ENCODE data around the gene ELMO1. TPM values are rescaled to one million over a fixed set of nuclear protein-coding genes. Genes with fewer than 3 reads are reported as not detected.
A peak's percentile ranks its signal among the peaks of the same experiment; 100 is the strongest.

Gene ELMO1
- total RNA-seq, 2 experiments from 2014 or later = 68.0 to 74.4 TPM

DNA sequence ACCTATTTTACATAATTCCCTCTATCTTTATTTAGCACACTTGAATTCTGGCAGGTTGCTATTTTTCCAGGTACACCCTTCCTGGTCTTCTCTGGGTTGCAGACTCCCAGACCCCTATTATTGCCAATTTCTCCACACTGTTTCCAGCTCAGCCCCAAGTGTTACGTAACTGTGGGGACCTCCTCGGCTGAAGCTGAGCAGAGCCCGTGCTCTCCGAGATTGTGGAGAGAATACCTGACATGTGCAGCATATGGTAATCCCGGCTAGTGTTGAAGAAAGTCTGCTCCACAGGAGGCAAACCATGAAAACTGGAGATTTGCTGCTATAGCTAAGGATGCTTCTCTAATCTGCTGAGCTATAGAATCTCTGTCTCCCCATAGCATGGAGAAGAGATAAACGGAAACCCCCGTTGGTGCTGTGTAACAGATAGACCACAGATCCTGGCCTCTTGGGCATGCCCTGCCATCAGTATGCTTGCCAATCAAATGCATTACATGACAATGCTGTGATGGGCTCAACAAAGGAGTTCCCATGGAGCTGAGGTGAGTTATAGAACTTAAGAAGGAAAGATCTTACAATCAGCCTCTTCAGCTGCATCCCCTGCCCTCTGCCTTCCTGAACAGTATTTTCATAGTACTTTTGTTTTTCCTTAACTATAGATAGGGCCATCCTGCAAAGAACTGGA lies 579.8 kb downstream of the ELMO1 start:
- peaks cover 20% of the 10 kb centered on the region for H3K4me1 Mint-ChIP-seq
- no peak for DNase-seq
- H3K9me3 Mint-ChIP-seq = no peaks in the 10 kb centered on the region
- H3K36me3 Mint-ChIP-seq = peaks cover 74% of the 10 kb centered on the region
- no peak overlapping the region for H3K4me3 Mint-ChIP-seq
- H3K27me3 Mint-ChIP-seq = no peaks in the 10 kb centered on the region
- no peak overlapping the region for H3K27ac Mint-ChIP-seq

DNA sequence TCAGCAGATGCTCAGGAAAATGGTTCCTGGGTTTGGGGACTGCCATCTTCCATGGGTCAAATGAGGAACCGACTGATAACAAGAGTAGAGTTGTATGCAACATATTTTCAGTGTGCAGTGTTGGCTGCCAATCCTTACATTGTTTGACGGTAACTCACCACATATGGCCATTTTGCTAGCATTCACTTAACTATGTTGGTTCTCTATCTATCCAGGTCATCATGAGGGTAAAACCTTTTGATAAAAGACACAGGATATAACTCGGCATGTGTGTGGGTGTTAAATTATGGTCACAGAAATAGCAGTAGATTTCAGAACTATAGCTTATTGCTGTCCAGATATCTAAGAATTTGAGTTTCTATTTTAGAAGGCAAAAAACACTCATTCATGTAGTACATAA lies 583.6 kb downstream of the ELMO1 start:
- no peak overlapping the region for H3K27ac Mint-ChIP-seq
- DNase-seq = no peak
- peaks cover 85% of the 10 kb centered on the region for H3K36me3 Mint-ChIP-seq
- no peaks in the 10 kb centered on the region for H3K9me3 Mint-ChIP-seq
- H3K27me3 Mint-ChIP-seq = no peaks in the 10 kb centered on the region
- H3K4me1 Mint-ChIP-seq = peaks cover 19% of the 10 kb centered on the region
- H3K4me3 Mint-ChIP-seq = no peak overlapping the region

DNA sequence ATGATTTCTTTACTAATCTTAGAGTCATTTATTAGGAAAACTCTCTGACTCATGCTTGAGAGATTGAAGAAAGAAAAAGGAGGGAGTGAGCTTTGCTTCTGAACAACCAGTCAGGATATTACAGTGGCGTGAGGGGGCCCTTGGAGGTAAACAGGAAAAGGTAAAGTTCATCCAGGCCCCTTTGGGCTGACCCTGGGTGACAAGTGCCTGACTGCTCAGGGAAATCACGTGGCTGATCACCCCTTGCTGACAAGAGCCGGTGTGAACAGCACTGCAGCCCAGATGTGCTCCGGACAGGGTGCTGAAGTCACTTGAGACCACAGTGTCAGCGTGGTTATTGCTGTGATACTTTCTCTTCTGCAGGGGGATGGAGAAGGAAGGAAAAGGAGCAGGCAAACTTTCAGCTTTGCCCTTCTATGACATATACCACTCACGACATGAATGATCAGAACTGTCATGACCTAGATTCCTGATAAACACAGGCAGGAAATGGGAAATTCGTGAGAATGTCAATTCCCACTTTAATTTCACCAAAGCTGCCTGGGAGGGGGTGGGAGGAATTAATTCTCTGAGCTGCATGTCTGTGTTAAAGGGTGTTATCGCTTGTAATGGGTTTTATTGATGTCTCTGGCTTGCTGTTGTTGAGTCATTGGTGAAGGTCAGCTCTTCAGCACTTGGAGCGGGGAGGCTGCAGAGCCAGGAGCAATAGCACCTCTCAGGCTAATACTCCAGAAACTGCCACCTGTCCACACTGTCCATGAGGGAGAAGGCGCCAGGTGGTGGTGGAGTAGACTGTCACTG lies 584.6 kb downstream of the ELMO1 start:
- Mint-ChIP-seq H3K27ac (peak overlapping the region; percentile 49), H3K9me3 (no peaks in the 10 kb centered on the region), H3K4me3 (peak overlapping the region; percentile 3), H3K4me1 (peaks cover 19% of the 10 kb centered on the region), H3K36me3 (peaks cover 85% of the 10 kb centered on the region), H3K27me3 (no peaks in the 10 kb centered on the region)
- no peak for DNase-seq

DNA sequence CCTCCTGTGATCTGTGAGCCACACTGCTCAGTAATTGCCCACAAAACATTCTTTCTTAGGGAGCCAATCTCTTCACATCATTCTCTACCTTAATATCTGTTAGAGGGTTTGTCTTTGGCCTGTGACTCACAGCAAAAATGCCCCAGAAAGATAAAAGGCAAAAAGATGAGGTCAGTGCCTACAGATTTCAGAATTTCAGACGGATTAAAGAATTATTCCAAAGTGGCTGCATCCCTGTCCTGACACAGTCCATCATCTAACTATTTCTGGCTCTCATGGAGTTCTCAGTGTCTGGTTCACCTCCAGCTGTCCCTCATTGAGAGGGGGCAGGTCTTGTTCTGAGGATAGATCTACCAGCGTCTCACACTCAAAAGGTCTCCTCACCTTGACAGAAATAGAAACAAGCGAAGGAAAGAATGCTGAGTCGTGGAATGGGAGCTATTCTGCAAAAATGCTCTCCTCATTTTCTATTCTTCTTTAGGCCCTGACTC lies 585.8 kb downstream of the ELMO1 start:
- Mint-ChIP-seq H3K27ac (no peak overlapping the region), H3K4me1 (peaks cover 19% of the 10 kb centered on the region), H3K4me3 (no peak overlapping the region)

DNA sequence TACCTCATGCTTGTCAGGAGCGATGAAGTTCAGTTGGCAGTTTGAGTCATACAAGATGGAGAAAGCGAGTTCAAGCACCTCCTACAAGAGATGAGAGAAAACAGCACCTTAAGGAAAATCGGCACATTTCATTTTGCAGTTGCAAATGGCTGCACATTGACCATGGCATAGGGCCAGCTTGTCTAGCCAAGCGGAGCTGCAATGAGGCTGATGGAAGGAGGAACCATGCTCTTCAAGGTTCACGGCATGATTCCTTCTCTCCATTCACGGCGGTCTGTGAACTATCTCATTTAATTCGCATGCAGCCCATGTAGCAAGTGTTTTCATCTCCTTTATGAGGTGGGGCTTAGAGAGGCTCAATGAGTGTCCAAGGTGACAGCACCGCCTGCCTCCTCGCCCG lies 587.0 kb downstream of the ELMO1 start:
- DNase-seq = no peak
- Mint-ChIP-seq H3K27me3 (no peaks in the 10 kb centered on the region), H3K27ac (no peak overlapping the region), H3K4me1 (peaks cover 19% of the 10 kb centered on the region), H3K4me3 (no peak overlapping the region), H3K9me3 (no peaks in the 10 kb centered on the region), H3K36me3 (peaks cover 75% of the 10 kb centered on the region)

More for the DNA sequence above, 585.8 kb downstream of the ELMO1 start:
- Mint-ChIP-seq H3K27me3 (no peaks in the 10 kb centered on the region), H3K9me3 (no peaks in the 10 kb centered on the region), H3K36me3 (peaks cover 81% of the 10 kb centered on the region)
- no peak for DNase-seq

DNA sequence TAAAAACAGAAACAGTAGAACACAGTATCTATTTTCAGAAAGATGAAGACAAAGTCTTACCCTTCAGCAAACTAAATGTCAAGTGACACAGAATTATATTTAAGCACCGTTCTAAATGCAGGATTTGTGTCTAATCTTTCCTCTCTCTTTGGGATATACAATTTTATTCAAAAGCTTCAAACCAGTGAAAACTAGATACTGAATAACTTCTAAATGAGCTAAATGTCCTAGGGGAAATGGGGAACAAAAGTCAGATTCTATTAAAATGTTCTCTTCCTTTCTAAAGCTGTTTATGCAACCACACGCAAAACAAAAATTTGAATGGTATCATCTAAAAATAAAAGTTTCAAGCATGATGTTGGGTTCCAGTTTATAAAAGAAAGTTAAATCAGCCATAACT lies 588.0 kb downstream of the ELMO1 start:
- Mint-ChIP-seq H3K36me3 (peaks cover 79% of the 10 kb centered on the region), H3K27me3 (no peaks in the 10 kb centered on the region), H3K9me3 (no peaks in the 10 kb centered on the region), H3K4me3 (no peak overlapping the region), H3K4me1 (peaks cover 19% of the 10 kb centered on the region), H3K27ac (no peak overlapping the region)
- no peak for DNase-seq

DNA sequence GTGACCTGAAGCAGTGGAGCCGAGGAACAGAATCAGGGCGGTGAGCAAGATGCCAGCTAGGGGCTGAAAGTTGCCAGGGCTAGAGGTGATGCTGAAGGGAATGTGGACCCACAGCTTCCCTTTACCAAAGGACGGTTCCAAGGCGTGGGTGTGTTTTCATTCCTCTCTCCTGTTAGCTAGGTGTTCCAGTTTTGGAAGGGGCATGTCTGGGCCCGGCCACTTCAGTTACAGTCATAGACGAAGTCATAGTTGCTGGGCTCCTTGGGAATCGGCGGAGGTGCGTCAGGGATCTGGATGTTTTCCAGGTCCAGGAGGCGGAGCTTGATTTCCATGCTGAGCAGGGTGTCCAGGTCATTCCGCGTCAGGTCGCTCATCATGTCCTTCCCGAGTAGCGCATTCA lies 593.3 kb downstream of the ELMO1 start:
- peaks cover 10% of the 10 kb centered on the region for H3K4me1 Mint-ChIP-seq
- no peaks in the 10 kb centered on the region for H3K27me3 Mint-ChIP-seq
- H3K4me3 Mint-ChIP-seq = no peak overlapping the region
- DNase-seq = no peak
- peaks cover 73% of the 10 kb centered on the region for H3K36me3 Mint-ChIP-seq
- peaks cover 12% of the 10 kb centered on the region for H3K9me3 Mint-ChIP-seq
- H3K27ac Mint-ChIP-seq = no peak overlapping the region

DNA sequence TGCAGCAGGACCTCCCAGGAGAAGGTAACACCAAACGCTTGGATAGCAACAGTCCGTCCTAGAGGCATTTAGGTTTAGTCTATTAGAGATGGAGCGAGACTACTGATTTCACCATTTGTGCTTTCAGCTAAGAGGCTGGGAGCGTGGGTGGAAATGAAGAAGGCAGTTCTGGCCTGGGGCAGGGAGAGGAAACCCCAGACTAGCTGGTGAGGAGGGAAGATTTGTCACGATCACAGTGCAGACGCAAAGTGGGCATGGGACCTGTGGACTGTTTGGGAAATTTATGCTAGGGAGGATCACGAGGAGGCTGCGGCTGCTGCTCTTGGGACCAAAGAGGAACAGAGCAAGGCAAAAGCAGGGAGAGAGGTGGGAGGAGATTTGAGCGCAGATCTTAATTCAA lies 594.0 kb downstream of the ELMO1 start:
- no peak for DNase-seq
- no peaks in the 10 kb centered on the region for H3K27me3 Mint-ChIP-seq
- peaks cover 10% of the 10 kb centered on the region for H3K4me1 Mint-ChIP-seq
- H3K4me3 Mint-ChIP-seq = no peak overlapping the region
- no peak overlapping the region for H3K27ac Mint-ChIP-seq
- H3K36me3 Mint-ChIP-seq = peaks cover 67% of the 10 kb centered on the region
- H3K9me3 Mint-ChIP-seq = peaks cover 14% of the 10 kb centered on the region

DNA sequence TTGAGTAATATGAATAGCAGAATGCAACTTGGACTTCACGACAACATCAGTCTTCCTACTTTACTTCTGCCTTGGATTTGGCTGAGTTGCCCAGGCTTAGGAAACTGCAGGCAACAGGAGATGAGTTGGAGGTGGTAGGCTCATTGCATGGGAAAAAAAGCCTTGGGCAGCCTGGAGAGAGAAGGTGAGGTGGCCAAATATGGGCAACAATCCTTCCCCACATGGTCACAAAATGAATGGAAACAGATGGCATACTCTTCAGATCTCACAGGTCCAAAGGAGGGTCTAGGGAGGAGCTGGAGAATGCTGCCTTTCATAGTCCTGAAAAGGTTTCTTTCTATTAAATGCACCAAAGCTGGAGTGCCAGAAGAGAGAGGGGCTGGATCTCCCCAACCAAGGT lies 595.7 kb downstream of the ELMO1 start:
- Mint-ChIP-seq H3K4me1 (peaks cover 10% of the 10 kb centered on the region), H3K27me3 (no peaks in the 10 kb centered on the region), H3K27ac (no peak overlapping the region), H3K4me3 (no peak overlapping the region), H3K9me3 (peaks cover 19% of the 10 kb centered on the region), H3K36me3 (peaks cover 61% of the 10 kb centered on the region)
- no peak for DNase-seq

DNA sequence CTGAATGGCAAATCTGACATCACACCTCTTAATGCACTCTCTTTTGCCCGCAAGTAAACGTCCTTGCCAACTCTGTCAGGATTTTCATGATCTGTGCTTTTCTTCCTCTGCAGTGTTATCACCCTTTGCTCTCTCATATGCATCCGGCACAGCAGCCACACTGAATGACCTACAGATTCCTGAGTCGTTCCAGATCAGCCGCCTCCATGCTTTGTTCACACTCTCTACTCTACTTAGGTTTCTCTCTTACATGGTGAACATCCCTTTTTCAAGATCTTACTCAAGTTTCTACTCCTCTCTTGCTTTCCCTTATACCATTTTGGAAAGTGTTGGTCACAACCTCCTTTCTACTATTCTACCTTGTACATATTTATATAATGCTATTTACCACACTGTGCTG lies 596.6 kb downstream of the ELMO1 start:
- no peaks in the 10 kb centered on the region for H3K27me3 Mint-ChIP-seq
- H3K9me3 Mint-ChIP-seq = peaks cover 25% of the 10 kb centered on the region
- peaks cover 63% of the 10 kb centered on the region for H3K36me3 Mint-ChIP-seq
- no peak overlapping the region for H3K27ac Mint-ChIP-seq
- no peak overlapping the region for H3K4me3 Mint-ChIP-seq
- peaks cover 10% of the 10 kb centered on the region for H3K4me1 Mint-ChIP-seq
- DNase-seq = no peak

DNA sequence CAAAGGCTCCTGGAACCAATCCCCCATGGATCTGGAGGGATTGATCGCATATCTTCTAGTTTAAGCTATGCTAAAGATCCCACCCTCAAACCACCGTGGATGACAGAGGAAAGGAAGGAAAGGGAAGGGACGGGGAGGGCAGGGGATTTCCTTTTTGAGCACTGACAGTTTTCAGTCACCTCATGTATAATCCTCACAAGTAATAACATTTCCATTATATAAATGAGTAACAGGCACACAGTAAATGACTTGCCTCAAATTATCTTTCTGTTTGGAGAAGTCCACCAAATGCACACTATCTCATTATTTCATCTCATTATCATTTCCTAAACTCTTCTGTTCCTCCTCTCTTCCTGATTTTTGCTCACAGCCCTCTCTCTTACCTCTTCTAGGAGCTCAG lies 597.3 kb downstream of the ELMO1 start:
- peak overlapping the region; percentile 2 for H3K27ac Mint-ChIP-seq

DNA sequence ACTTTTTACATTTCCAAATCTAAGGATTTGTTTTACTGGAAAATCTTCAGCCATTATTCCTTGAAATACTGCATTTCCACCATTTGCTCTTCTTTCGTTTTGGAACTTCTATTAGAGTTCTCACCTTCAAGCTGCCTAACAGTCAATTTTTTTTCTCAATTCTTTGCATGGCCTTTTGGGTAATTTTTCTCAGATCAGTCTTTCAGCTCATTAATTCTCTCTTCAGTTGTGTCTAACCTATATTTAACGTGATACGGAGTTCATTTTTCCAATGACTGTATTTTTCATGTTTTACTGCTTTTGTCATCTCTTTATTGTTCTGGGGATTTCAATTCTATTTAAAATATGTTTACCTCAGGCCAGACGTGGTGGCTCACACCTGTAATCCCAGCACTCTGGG lies 600.7 kb downstream of the ELMO1 start:
- Mint-ChIP-seq H3K4me3 (no peak overlapping the region), H3K27ac (no peak overlapping the region), H3K36me3 (peaks cover 37% of the 10 kb centered on the region), H3K27me3 (no peaks in the 10 kb centered on the region), H3K9me3 (peaks cover 31% of the 10 kb centered on the region), H3K4me1 (peaks cover 9% of the 10 kb centered on the region)
- no peak for DNase-seq

More for the DNA sequence above, 597.3 kb downstream of the ELMO1 start:
- Mint-ChIP-seq H3K27me3 (no peaks in the 10 kb centered on the region), H3K36me3 (peaks cover 63% of the 10 kb centered on the region), H3K4me3 (no peak overlapping the region), H3K4me1 (peaks cover 10% of the 10 kb centered on the region), H3K9me3 (peaks cover 31% of the 10 kb centered on the region)
- DNase-seq = no peak

DNA sequence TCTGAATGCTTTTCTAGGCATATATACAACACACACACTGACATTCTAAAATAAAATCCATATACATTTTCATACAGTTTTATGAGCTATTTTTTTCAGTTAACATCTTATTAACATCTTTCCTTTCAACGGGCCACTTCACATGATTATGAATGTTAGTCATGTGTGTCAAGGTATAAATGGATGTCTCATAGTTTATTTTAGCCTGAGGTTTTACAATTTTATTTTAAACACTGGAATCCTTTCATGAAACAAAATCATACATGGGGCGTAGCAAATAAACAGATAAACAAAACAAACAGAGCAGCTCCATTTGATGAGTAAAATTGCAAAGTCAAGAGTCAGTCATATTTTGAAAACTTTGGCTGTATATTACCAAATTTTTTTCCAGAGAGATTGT lies 604.3 kb downstream of the ELMO1 start:
- H3K4me3 Mint-ChIP-seq = no peak overlapping the region
- peaks cover 19% of the 10 kb centered on the region for H3K9me3 Mint-ChIP-seq
- peaks cover 17% of the 10 kb centered on the region for H3K36me3 Mint-ChIP-seq
- H3K27me3 Mint-ChIP-seq = no peaks in the 10 kb centered on the region
- no peak overlapping the region for H3K27ac Mint-ChIP-seq
- no peak for DNase-seq
- H3K4me1 Mint-ChIP-seq = no peaks in the 10 kb centered on the region

DNA sequence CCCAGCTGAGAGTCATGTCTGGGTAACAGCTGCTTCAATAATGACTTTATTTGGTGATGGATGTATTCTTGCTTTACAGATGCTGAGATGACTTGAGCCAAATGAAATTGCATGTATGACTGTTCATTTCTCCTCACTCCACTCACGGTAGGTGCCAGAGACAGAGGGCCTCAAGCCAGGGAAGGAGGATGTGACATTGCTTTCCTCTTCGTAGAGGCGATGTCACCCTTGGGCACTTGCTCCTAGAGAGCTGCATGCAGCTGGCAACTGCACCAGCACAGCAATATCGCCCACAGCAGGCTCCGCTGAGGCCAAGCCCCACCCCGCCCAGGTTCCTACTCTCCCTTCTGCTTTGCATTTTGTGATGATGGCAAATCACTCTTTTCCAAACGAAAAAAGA lies 607.8 kb downstream of the ELMO1 start:
- Mint-ChIP-seq H3K4me3 (no peak overlapping the region), H3K27me3 (no peaks in the 10 kb centered on the region), H3K36me3 (peaks cover 3% of the 10 kb centered on the region), H3K9me3 (peaks cover 3% of the 10 kb centered on the region), H3K4me1 (no peaks in the 10 kb centered on the region), H3K27ac (no peak overlapping the region)
- DNase-seq = no peak

DNA sequence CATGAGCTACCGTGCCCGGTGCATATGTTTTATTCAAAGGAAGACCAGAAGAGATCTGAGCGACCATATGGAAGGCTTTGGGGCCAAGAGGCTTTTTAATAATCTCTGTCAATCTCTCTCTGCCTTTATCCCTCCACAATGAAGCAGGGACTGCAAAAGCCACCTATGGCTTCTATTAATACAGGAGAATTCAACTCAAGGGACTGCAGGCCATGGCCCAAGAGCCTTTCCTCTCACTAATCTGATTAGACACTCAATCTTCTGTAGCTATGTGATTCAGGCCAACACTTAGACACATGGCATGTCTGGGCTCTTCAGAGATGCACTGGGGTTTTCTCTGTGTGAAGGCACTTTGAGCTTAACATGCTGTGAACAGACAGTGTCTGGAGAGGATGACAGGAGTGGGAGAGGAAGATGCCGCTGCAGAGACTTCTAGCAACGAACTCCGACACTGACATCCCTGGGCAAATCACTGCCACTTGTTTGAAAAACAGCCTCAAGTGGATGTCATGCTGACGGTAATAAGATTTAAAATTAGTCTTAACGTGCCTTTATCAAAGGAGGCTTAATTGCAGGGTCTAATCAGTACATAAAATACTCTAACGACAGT lies 609.9 kb downstream of the ELMO1 start:
- Mint-ChIP-seq H3K27ac (no peak overlapping the region), H3K36me3 (peaks cover 6% of the 10 kb centered on the region), H3K4me1 (no peaks in the 10 kb centered on the region), H3K9me3 (peaks cover 6% of the 10 kb centered on the region), H3K27me3 (no peaks in the 10 kb centered on the region), H3K4me3 (no peak overlapping the region)
- no peak for DNase-seq
